ENCODE results near the gene SUV39H2.
A peak's percentile ranks its signal among the peaks of the same experiment; 100 is the strongest.
"Not testable (repeated sequence)": the region's sequence is repeated elsewhere in the genome, so short reads cannot be mapped to it uniquely, and the experiment has no call there.

Gene SUV39H2

GRCh38 chr10:14936584-14936983, 57.9 kb downstream of the SUV39H2 start:
- TF ChIP-seq CTCF (conservative IDR thresholded peaks at IDR 0.05; ENCODE audit: low read length) = no peak
- no peak for DNase-seq (ENCODE audit: low read depth)
- no peak overlapping the region for H3K4me3 ChIP-seq (ENCODE audit: low read length)

GRCh38 chr10:14938971-14939370, 60.3 kb downstream of the SUV39H2 start:
- DNase-seq (ENCODE audit: low read depth); H3K4me3 ChIP-seq (ENCODE audit: low read length): not testable (repeated sequence)

- H3K4me3 ChIP-seq (ENCODE audit: low read length); DNase-seq (ENCODE audit: low read depth): not testable (repeated sequence)
These were observed 63.7 kb downstream of the SUV39H2 start for GRCh38 chr10:14942147-14942949.

- DNase-seq (ENCODE audit: low read depth); H3K4me3 ChIP-seq (ENCODE audit: low read length): not testable (repeated sequence)
These were observed 64.3 kb downstream of the SUV39H2 start for GRCh38 chr10:14942950-14943338.

- TF ChIP-seq CTCF (conservative IDR thresholded peaks at IDR 0.05; ENCODE audit: low read length) = no peak
- no peak overlapping the region for H3K4me3 ChIP-seq (ENCODE audit: low read length)
- peak; percentile 12 for DNase-seq (ENCODE audit: low read depth)
These were observed 66.4 kb downstream of the SUV39H2 start for GRCh38 chr10:14945108-14945507.

- no peak for TF ChIP-seq CTCF (conservative IDR thresholded peaks at IDR 0.05; ENCODE audit: low read length)
- DNase-seq (ENCODE audit: low read depth) = no peak
These were observed 68.6 kb downstream of the SUV39H2 start for GRCh38 chr10:14947268-14947667.

GRCh38 chr10:14949291-14949690, 70.6 kb downstream of the SUV39H2 start:
- no peak for TF ChIP-seq CTCF (conservative IDR thresholded peaks at IDR 0.05; ENCODE audit: low read length)
- H3K4me3 ChIP-seq (ENCODE audit: low read length) = no peak overlapping the region
- DNase-seq (ENCODE audit: low read depth) = no peak

More at GRCh38 chr10:14947268-14947667, 68.6 kb downstream of the SUV39H2 start:
- H3K4me3 ChIP-seq (ENCODE audit: low read length) = no peak overlapping the region

- TF ChIP-seq CTCF (conservative IDR thresholded peaks at IDR 0.05; ENCODE audit: low read length) = peak; percentile 36
- DNase-seq (ENCODE audit: low read depth) = no peak
- H3K4me3 ChIP-seq (ENCODE audit: low read length) = peak overlapping the region; percentile 93
These were observed 74.3 kb downstream of the SUV39H2 start for GRCh38 chr10:14952851-14953423.

All from AG10803 (cell line).